Dedifferentiated amniotic fluid mesenchymal stem cell (primary cell): Measurements from ENCODE around the gene SHISA2.

Experiments
- DNase-seq: peaks from one replicate; pipeline ENCODE4 v3.0.0-alpha.2; 2016; ENCODE audit errors: extremely low spot score

The SHISA2 gene

DNA sequence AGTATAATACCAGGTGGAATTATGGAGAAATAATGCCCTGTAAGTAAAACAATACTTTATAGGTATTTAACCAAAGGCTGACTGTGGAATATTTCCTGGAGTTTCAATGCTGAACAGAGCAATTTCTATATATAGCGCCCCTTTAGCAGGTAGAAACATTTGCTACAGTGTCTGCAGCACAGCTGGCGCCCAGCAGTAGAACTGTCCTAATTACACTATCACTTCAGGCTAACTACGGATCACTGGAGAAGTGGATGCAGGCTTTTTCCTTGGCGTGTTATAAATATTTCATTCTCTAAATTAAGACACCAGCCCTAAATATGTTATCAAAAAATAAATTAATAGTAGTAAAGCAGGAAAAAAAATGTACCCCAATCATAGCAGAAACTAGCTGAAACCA, 3.1 kb downstream of the SHISA2 start:
- DNase-seq: no peak

DNA sequence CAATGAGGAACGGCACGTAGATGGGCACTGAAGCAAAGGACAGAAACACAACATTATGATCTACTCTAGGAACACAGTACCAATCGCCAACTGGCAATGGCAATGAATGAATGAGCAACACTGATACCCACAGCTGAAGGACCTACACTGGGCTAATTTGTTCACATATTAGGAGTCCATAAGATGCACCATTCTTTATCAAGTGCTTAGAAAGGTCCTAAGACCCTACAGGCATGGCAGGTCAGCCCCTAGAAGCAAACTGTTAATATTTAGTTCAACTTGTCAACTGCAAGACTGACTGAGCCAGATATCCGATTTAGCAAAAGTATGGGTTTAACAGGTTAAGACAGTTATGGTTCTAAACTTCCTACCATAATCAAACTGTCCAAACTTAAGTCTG, 4.8 kb downstream of the SHISA2 start:
- no peak for DNase-seq

DNA sequence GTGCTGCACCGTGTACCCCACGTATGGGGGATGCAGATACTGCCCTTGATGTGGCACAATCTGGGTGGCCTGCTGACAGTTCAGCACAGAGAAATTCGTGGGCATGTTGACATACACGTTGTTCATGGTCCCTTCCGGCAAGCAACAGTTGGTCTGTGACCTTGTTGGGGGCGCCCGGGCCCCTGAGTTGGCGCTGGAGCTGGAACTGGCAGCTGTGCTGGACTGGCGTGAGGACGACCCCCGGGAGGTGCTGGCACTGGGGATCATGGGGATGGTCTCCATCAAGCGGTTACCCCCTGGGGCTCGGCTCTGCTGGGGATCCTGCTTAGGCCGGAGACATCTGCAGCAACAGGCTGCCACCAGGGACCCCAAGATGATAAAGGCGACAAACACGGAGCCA, 5.2 kb downstream of the SHISA2 start:
- no peak for DNase-seq

DNA sequence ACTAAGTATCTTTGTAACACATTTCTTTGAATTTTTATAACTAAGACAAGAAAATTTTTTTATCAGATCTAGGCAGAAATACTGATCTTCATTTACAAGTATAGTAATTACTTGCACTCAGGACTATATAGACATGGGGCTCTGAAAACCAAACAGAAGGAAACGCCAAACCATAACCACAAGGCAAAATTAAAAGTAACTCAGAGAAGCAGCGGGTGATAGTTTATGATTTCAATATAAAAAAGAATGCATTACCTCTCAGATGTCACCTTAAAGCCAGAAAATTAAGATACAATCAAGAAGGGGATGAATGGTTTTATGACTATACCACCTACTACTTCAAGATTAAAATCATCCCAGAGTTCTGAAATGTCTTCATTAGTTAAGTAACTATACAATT, 6.7 kb downstream of the SHISA2 start:
- no peak for DNase-seq

DNA sequence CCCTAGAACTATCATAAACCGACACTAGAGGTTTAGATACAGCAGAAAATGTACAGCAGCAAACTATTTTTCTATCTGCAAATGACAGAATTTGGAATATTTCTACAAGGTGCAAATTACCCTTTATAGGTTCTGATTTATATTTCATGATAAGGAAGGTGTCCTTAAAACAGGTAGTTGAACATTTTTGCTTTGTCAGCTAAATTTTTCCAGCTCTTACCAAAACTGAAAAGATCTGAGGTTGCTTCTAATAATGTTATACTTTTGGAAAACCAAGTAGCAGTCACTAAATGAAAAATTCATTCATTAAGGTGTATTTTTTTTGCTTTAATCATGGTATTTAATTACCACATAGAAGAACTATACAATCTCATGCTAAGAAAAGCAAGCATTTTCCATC, 9.0 kb downstream of the SHISA2 start:
- no peak for DNase-seq

DNA sequence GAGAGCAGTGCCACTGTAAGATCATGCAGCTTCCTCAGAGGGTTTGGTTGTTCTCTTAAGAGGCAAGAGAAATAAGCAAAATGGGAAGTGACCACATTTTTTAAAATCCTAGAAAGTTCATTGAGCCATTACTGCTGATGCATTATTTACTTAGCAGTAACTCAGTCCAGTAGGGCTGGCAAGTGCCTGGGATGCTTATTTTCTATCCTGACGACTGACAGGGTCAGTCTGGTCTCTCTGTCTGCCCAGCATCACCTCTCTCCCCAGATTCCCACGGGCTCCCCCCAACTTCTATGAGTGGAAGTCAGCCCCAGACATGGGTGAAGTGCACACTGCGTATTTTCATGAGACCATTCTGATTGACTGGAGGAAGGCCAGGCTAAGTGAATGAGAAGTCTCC, 10.4 kb downstream of the SHISA2 start:
- no peak for DNase-seq

DNA sequence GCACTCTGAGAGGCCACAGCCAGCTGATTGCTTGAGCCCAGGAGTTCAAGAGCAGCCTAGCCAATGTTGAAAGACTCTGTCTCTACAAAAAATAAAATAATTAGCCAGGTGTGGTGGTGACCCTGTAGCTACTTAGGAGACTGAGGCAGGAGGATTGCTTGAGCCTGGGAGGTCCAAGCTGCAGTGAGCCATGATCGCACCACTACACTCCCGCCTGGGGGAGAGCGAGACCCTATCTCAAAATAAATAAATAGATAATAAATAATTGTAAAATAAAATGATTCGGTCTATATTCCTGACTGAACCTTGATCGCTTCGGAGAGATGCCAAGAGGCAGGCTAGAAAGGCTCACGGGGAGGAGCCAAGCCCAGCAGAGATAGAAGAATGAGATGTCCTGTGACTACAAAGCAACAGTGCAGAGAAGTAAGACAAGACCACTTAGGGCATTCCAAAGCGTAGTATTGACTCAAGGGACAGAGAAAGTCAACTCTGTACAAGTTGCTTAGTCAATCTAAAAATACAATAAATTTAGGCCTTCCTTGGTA, 12.8 kb downstream of the SHISA2 start:
- no peak for DNase-seq

DNA sequence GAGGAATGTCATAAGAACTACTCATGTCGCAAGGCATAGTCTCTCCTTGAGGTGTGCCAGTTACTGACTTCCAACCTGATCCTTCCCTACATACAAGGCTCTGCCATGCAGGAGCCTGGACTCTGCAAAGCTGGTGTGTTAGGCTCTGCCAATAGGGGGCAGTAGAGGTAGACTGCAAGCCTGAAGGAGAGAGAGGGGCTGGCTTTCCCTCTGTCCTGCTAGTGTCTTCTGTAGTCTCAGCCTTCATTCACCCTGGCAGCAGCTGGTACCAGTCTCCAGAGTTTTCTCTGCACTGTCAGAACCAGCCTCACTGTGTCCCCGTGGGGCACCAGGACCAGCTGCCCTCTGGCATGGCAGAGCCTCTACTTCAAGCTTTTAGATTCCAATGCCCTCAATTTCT, 14.5 kb downstream of the SHISA2 start:
- no peak for DNase-seq

DNA sequence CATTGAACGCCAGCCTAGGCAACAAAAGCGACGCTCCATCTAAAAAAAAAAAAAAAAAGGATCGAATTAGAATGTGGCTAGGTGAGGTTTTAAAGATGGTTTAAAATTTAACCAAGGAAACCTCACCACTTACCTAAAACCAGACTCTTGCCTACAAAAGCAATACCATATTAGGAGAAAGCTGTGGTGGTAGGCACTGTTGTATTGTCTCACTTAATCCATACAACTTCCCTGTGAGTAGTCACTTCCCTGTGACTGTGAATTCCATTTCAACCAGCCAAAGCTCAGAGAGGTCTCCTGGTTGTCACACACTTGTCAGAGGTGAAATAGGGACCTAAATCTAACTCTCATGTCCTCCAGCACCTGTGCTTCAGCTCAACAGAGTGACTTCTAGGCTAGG, 15.4 kb downstream of the SHISA2 start:
- no peak for DNase-seq

DNA sequence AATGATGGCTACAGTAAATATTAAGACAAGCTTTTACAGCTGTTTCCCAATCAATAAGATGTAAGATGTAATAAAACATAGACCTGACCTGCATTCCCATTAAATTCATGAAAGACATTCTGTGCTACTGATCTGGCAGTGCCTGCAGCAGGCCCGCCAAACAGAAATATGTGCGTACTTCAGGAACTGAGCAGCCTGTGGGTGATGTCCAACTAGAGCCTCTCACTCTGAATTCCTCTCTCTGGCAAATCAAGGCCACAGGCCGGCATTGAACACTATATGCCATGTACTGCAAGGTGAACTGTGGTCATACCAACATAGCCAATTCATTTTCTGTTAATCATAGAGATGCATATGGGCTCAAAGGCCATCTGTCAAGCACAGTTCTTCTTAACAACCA, 17.8 kb downstream of the SHISA2 start:
- DNase-seq: no peak

DNA sequence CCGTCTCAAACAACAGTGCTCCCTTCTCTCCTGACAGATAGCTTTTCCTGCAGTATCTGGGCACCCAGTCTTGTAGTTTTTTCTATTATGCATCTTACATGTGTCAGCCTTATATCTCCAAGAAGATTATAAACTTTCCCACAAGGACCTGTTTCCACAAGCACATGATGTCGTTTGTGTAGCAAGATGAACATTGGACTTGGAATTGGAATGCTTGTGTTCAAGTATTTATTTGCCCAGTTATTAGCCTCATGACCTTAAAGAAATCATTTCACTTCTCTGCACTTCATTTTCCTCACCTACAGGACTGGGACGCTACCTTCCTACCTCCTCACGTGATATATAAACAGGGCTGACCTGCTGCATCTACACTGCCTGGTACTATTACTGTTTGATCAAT, 21.5 kb downstream of the SHISA2 start:
- no peak for DNase-seq

DNA sequence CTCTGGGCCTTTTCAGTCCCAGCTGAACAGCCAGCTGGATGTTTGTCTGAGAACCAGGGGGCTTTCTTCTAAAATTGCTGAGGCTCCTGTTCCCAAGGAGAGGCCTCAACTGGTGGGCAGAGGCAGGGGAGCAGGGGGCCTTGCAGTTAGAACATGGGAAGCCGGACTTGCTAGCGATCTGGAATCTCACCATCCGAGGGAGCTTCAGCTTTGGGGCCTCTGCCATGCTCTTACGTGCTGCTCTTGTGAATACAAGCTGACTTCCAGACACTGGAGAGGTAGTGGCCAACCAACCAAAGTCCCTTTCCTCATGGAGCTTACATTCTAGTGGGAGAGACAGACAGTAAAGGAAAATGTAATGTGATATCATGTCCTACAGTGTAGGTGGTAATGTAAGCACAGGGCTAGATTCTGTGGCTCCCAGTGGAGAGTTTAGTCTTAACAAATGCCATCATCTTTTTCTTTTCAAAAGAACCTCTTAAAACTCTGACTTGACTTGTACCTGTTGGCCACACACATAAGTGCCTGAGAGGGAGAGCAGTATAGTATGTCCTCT, 22.2 kb downstream of the SHISA2 start:
- no peak for DNase-seq

DNA sequence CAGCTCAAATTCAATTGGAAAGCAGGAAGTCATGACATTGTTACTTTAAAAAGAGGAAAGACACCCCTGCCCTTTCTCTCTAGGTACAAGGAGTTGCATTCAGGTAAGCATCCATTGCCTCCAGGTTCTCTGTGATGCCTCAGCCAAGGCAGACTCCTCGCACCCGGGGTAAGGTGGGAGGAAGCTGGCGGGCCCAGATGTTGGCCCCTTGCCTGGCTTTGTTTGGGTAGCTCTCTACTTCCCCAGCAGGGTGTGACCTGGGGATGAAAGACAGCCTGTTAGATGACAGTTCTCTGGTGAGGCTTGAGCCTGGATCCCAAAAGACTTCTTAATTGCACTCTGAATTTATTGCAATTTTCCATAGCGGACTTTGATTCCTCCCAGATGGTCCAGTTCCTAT, 25.6 kb downstream of the SHISA2 start:
- no peak for DNase-seq

DNA sequence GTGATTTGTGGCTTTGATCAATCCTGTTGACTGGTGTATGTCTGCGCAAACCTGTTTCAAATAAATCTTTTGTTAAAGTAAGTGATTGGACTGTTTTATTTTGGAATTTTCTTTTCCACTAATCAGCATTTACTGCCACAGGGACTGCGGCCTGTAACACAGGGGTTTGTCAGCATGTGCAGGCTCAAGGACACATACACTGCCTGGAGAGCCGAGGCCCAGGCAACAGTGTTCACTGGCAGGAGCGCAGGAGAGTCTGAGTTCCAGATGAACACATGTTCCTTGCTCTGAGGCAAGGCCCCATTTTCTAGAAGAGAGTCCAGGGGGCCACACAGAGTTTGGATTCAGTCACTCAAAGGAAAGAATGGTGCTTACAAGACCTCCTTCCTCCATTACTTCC, 26.0 kb downstream of the SHISA2 start:
- no peak for DNase-seq

DNA sequence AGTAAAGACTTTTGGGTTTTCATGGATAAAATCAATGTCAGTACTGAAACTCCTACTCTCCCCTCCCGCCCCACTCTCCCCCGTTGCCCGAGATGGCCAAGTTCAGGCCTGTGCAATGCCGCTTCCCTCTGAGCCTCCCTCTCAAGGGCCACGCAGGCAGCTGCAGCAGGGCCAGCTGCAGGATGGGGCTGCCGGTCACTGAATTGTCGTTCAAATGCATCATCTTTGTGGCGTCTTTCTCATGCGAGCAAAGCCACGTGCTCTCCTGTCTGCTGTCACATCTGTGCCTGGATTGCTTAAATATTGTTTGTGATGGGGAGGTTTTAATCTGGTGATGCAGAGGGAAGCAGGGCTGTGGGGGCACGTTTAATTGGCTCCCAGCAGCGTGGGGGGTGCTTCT, 26.6 kb downstream of the SHISA2 start:
- DNase-seq: no peak

DNA sequence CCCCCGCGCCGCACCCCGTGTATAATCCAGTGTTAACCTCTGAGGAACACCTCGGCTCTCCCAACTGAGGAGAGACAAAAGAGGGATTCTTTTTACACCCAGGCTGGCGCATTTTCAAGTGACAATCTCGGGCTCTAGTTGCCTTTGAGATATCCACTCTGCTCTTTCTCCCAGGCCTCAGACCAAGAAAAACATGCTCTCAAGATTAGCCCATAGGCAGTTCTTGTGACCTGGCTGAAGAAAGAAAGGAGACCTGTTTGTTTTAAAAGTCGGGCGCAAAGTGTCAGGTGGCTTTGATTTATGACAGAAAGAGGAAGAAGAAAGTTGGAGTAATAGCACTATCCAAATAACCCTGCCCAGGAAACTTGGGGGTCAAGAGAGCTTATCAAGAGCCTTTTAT, 27.3 kb downstream of the SHISA2 start:
- DNase-seq: no peak

DNA sequence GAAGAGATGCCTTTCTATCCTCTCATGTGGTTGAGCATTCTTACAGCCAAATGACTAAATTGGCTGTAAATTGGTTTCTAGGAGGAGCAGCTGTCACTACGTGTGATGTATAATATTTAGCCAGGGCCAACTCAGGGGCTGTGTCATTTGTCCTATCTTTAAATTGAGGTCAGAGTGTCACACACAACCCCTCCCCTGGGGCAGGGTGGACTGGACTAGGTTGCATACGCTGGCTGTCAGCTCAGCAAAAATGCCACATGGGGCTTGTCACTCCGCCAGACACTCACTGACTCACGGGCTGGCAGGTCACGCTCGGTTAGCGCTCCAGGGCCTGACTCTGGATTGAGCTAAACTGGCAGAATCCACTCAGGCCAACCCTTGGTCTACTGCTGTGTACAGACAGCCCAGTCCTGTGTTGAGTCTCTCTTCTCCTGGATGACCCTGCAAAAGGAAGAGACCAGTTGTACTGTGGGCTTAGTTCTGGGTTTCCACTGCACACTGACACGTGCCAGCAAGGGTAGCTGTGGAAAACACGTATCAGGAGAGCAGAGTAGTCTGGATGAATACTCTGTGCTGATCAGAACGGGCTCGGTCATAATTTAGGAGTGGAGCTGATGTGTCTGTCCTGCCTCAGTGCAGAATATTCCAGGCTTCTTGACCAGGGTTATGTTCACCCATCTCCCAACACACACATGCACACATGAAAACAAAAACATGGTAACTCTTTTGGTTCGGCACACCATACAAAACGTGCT, 29.1 kb downstream of the SHISA2 start:
- peak; percentile 82 for DNase-seq

DNA sequence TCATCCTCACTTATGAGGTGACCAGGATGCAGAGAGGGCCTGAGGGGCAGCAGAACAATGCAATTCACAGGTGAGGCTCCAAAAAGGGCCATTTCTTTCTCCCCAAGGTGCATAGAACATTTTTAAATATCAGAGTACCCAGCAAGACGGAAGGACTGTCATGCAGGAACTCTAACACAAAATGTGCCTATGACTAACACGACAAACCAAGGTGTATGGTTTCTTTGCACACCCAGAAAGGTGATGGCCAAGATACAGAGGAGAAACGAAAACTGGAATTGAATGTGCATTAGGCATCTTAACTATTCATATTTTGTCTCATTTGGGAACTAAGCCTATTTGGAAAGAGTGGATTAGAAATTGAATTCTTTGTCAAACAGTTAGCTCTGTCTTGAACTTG, 29.9 kb downstream of the SHISA2 start:
- DNase-seq: no peak

DNA sequence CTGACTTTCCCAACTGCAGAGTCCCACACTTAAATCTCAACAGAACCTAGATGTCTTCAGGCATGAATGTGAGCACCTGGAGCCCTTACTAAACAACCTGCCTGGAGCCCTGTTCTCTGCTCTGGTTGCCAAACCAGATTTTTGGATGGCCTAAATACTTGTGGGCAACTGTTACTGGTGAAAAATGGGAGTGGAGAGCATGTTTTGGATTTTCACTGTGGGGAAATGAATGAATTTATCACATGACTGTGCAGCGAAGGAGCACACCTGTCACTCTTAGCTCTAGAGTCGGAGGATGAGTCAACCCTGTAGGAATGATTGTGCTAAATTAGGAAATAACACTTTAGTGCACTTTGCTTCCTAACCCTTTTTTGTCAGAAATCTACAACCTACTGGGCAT, 30.3 kb downstream of the SHISA2 start:
- DNase-seq: no peak

DNA sequence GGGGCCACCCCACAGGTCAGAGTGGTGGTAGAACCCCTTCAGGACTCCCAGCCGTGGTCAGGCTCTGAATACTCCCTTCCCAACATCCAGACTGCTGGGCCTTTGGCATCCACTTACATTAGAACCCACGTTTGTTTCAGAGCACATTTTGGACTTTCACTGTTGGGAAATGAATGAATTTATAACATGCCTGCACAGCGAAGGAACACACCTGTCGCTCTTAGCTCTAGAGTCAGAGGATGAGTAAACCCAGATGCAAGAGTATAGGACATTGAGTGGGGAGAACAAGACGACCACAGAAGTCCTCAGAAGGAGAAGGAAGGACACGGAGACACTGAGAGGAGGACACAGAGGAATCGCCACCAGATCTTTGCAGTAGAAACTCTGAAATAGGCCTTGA, 30.9 kb downstream of the SHISA2 start:
- no peak for DNase-seq

DNA sequence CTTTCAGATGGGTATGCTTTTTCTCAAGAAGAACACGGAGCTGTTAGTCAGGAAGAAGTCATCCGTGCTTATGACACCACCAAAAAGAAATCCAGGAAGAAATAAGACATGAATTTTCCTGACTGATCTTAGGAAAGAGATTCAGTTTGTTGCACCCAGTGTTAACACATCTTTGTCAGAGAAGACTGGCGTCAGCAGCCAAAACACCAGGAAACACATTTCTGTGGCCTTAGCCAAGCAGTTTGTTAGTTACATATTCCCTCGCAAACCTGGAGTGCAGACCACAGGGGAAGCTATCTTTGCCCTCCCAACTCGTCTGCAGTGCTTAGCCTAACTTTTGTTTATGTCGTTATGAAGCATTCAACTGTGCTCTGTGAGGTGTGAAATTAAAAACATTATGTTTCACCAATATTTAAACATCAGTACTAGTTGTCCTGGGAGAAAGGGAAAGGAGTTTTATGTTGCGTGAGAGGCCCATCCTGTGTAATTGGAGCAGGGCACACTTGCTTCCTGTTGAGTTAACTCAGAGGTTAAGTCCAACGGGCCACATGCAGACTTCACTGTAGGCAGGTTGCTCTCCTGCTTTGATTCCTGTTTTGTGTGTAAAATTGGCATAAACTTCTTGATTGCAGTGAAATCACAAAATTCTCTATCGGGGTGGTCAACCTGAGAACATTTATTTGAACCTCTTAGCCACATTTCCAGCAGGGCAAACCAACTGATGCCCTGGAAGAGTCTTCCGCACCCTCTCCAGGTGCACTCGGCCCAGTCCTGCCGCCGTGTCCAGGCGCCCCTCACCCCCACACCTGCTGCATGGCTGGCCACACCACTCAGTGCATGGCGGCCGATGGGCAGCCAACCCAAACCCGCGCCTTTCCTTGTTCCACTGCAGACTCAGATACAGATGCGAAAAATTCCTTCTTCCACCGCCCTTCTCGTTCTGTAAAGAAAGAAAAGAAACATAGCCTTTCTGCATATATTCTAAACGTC, 31.6 kb downstream of the SHISA2 start:
- peak; percentile 29 for DNase-seq

DNA sequence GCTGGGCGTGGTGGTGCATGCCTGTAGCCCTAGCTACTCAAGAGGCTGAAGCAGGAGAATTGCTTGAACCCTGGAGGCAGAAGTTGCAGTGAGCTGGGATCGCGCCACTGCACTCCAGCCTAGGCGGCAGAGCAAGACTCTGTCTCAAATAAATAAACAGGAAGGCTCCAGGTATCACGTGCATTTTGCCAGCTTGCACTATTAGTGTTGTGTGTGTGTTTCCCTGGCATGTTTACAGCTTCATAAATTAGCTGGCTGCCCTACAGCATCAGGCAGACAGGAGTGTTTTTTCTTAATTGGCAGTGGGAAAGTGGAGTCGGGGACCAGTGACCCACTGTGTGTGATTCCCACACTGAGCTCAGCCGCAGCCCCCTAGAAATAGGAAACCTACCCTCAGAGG, 32.6 kb downstream of the SHISA2 start:
- no peak for DNase-seq
